Right atrium auricular region (tissue), 2 donors: ENCODE data around the gene CIP2A. TPM values are rescaled to one million over a fixed set of nuclear protein-coding genes. Genes with fewer than 3 reads are reported as not detected.
A peak's percentile ranks its signal among the peaks of the same experiment; 100 is the strongest.

ENCODE experiments used
- DNase-seq: peaks from one replicate; pipeline ENCODE4 v3.0.0-alpha.2; 2019; ENCODE audit warnings: low spot score
- H3K27ac ChIP-seq, 2 donors: fragments of 200-600 bp; sonication (generic); 1 replicate in 1 of 2; 2 replicates in 1 of 2; pipeline ENCODE4 v1.5.1; 2016 to 2019
- H3K27me3 ChIP-seq, 2 donors: fragments of 200-600 bp; sonication (generic); one replicate each; pipeline versions ENCODE4 v1.5.1 to v1.6.0; 2017 to 2019
- H3K36me3 ChIP-seq: fragments of 200-600 bp; sonication (generic); one replicate; pipeline ENCODE4 v1.5.1; 2016
- H3K4me1 ChIP-seq, 2 donors: fragments of 200-600 bp; sonication (generic); one replicate each; pipeline versions ENCODE4 v1.5.1 to v1.6.0; 2017 to 2019
- H3K4me3 ChIP-seq, 2 donors: fragments of 200-600 bp; sonication (generic); 1 replicate in 1 of 2; 2 replicates in 1 of 2; pipeline ENCODE4 v1.5.1; 2017 to 2019; ENCODE audit warnings: mild to moderate bottlenecking in 1 of 2, moderate library complexity in 1 of 2
- H3K9me3 ChIP-seq, 2 donors: fragments of 200-600 bp; sonication (generic); one replicate each; pipeline ENCODE4 v1.5.1; 2019
- CTCF ChIP-seq, 2 donors: fragments of 200-600 bp; sonication (generic); IDR thresholded peaks; one replicate each; pipeline ENCODE4 v1.5.1; 2019; ENCODE audit warnings: antibody characterized with exemption in 2 of 2
- total RNA-seq, 2 donors: library from RNA; depleted of rRNA; stranded (reverse); fragments of >200 nt; gene quantifications; one replicate each; pipeline ENCODE4 v1.1.0, GENCODE V29; 2016

CIP2A gene
- total RNA-seq, 2 donors from 2014 or later: 0.83 to 2.9 TPM

- no peak for DNase-seq
- no peak for TF ChIP-seq CTCF (IDR thresholded peaks at IDR 0.05)
- no peaks in the 10 kb centered on the region for H3K27me3 ChIP-seq
- no peak overlapping the region for H3K4me3 ChIP-seq
- H3K4me1 ChIP-seq: peaks cover 0 to 16% of the 10 kb centered on the region in 2 donors
- no peak overlapping the region for H3K27ac ChIP-seq
- H3K36me3 ChIP-seq: no peaks in the 10 kb centered on the region
- H3K9me3 ChIP-seq: no peaks in the 10 kb centered on the region
Observed at GRCh38 chr3:108599677-108600409, 10.6 kb upstream of the CIP2A start.

- no peak overlapping the region for H3K4me3 ChIP-seq
- peaks cover 0 to 12% of the 10 kb centered on the region in 2 donors for H3K4me1 ChIP-seq
- no peaks in the 10 kb centered on the region for H3K9me3 ChIP-seq
- DNase-seq: no peak
- TF ChIP-seq CTCF (IDR thresholded peaks at IDR 0.05): no peak
- no peaks in the 10 kb centered on the region for H3K36me3 ChIP-seq
- no peak overlapping the region for H3K27ac ChIP-seq
- H3K27me3 ChIP-seq: no peaks in the 10 kb centered on the region
Observed at GRCh38 chr3:108598375-108598774, 9.1 kb upstream of the CIP2A start.

GRCh38 chr3:108595321-108595720 lies 6.1 kb upstream of the CIP2A start:
- no peak for TF ChIP-seq CTCF (IDR thresholded peaks at IDR 0.05)
- peaks cover 0 to 8% of the 10 kb centered on the region in 2 donors for H3K4me1 ChIP-seq
- no peak overlapping the region for H3K27ac ChIP-seq
- no peak for DNase-seq
- H3K9me3 ChIP-seq: no peaks in the 10 kb centered on the region
- no peak overlapping the region for H3K4me3 ChIP-seq
- H3K27me3 ChIP-seq: no peaks in the 10 kb centered on the region
- H3K36me3 ChIP-seq: no peaks in the 10 kb centered on the region

- DNase-seq: no peak
- Histone ChIP-seq H3K9me3 (no peaks in the 10 kb centered on the region), H3K27me3 (no peaks in the 10 kb centered on the region), H3K36me3 (no peaks in the 10 kb centered on the region), H3K27ac (no peak overlapping the region), H3K4me3 (peak overlapping the region; percentile 63 to 73), H3K4me1 (peaks cover 0 to 18% of the 10 kb centered on the region in 2 donors)
- no peak for TF ChIP-seq CTCF (IDR thresholded peaks at IDR 0.05)
Observed at GRCh38 chr3:108590460-108590859, 1.2 kb upstream of the CIP2A start.

GRCh38 chr3:108589998-108590323 lies 723 bp upstream of the CIP2A start:
- peaks cover 0 to 18% of the 10 kb centered on the region in 2 donors for H3K4me1 ChIP-seq
- H3K27ac ChIP-seq: peak overlapping the region; percentile 90 to 91
- DNase-seq: no peak

More at GRCh38 chr3:108589998-108590323, 723 bp upstream of the CIP2A start:
- Histone ChIP-seq H3K9me3 (no peaks in the 10 kb centered on the region), H3K27me3 (no peaks in the 10 kb centered on the region), H3K4me3 (peak overlapping the region; percentile 63 to 73), H3K36me3 (no peaks in the 10 kb centered on the region)
- no peak for TF ChIP-seq CTCF (IDR thresholded peaks at IDR 0.05)
